GM23338 (cell line): ENCODE data around the gene PRMT3.

ENCODE experiments used
- EZH2 ChIP-seq: fragments of 200-600 bp; sonication (generic); IDR thresholded peaks from one replicate; pipeline ENCODE4 v1.8.0; 2017; ENCODE audit warnings: antibody characterized with exemption, mild to moderate bottlenecking, low read depth; ENCODE audit not compliant: unreplicated experiment
- POLR2AphosphoS5 ChIP-seq: IDR thresholded peaks from 2 replicates; pipeline ENCODE4 v1.6.1; 2016; ENCODE audit warnings: antibody characterized with exemption, low read depth
- ZNF114 ChIP-seq: fragments of 250-450 bp; sonication (Bioruptor Pico); IDR thresholded peaks from 2 replicates; pipeline ENCODE4 v1.5.0; 2020; ENCODE audit warnings: mild to moderate bottlenecking, moderate library complexity
- TF ChIP-seq, protein P1 (sequence below), 2 experiments: fragments of 200-600 bp in 1 of 2; sonication (generic) in 1 of 2; conservative IDR thresholded peaks; 2 replicates each; pipeline versions ENCODE4 v1.5.1 to v1.6.1; 2016 to 2017; ENCODE audit warnings: antibody characterized with exemption in 2 of 2, low read depth in 2 of 2, mild to moderate bottlenecking in 2 of 2, moderate library complexity in 1 of 2

DNA sequence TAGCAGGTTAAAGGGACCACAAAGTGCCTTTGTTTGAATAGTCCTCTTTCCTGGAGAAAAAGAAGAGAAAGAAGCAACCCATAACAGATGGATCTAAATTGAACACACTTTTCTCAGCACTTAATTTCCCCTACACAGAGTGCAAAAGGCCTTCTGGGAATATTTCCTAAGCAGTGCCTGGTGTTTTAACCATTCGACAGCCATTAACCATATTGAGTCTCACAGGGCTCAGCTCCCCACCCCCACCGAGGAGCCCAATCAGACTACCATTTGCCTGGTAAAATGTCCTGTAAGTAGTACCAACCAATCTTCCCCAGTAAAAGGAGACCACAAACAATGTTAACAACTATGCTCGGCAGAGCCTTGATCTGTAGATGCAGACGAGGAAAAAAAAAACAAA, 171.2 kb downstream of the PRMT3 start:
- TF ChIP-seq EZH2, result no peak
- TF ChIP-seq POLR2AphosphoS5, result no peak
- TF ChIP-seq, protein P1, sequence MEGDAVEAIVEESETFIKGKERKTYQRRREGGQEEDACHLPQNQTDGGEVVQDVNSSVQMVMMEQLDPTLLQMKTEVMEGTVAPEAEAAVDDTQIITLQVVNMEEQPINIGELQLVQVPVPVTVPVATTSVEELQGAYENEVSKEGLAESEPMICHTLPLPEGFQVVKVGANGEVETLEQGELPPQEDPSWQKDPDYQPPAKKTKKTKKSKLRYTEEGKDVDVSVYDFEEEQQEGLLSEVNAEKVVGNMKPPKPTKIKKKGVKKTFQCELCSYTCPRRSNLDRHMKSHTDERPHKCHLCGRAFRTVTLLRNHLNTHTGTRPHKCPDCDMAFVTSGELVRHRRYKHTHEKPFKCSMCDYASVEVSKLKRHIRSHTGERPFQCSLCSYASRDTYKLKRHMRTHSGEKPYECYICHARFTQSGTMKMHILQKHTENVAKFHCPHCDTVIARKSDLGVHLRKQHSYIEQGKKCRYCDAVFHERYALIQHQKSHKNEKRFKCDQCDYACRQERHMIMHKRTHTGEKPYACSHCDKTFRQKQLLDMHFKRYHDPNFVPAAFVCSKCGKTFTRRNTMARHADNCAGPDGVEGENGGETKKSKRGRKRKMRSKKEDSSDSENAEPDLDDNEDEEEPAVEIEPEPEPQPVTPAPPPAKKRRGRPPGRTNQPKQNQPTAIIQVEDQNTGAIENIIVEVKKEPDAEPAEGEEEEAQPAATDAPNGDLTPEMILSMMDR (conservative IDR thresholded peaks at IDR 0.05; ENCODE audit: low read depth in 2 of 2), result no peak
- TF ChIP-seq ZNF114 (CRISPR knock-in tag), result no peak
